ENCODE measurements around the gene FAM32A.

GRCh38 chr19:16197622-16198369, 12.6 kb downstream of the FAM32A start, which contains the start of gene AP1M1:
- TF ChIP-seq CTCF (IDR thresholded peaks at IDR 0.05) (no peak), ZFX (IDR thresholded peaks at IDR 0.05; ENCODE audit: borderline replicate concordance) (no peak)

Data from 22Rv1 (cell line).